Measurements from ENCODE around the gene EHMT1. TPM values are rescaled to one million over a fixed set of nuclear protein-coding genes. Genes with fewer than 3 reads are reported as not detected.

Gene EHMT1
- total RNA-seq, 4 donors from 2014 or later = 71.6 to 78.2 (median 74.2) TPM

DNA sequence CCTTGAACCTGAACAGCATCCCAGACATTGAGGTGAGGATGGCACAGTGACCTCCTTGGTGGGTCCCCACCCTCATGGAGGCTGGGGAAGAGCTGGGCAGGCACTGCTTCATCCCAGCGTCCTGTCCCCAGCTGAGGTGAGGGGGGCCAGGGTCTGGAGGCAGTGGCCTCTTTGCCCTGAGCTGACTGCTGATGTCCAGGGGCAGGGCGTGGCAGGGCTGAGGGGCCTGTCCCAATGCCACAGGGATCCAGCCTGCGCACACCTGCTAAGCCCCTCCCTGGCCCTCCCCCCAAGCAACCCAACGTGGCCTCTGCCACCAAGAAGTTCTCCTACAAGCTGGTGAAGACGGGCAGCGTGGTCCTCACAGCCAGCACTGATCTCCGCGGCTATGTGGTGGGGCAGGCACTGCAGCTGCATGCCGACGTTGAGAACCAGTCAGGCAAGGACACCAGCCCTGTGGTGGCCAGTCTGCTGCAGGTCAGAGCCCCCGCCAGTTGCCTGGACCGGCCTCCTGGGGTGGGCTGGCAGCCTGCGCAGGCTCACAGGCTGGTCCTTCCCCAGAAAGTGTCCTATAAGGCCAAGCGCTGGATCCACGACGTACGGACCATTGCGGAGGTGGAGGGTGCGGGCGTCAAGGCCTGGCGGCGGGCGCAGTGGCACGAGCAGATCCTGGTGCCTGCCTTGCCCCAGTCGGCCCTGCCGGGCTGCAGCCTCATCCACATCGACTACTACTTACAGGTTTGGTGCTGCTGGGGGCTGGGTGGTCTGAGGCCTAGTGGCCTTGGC is 4.9 kb upstream of the EHMT1 start:
- no peak overlapping the region for H3K4me3 ChIP-seq
- peaks cover 30 to 49% (median 40%) of the 10 kb centered on the region in 4 donors for H3K4me1 ChIP-seq
- peaks cover 10 to 39% (median 37%) of the 10 kb centered on the region in 4 donors for H3K36me3 ChIP-seq
- no peaks in the 10 kb centered on the region for H3K9me3 ChIP-seq
- intact Hi-C loops (cut with DNase I) = no loop called here
- H3K27me3 ChIP-seq = no peaks in the 10 kb centered on the region
- no peak for DNase-seq (ENCODE audit: extremely low spot score)
- TF ChIP-seq POLR2A (IDR thresholded peaks at IDR 0.05; ENCODE audit: low read depth) = no peak
- no peak for TF ChIP-seq POLR2AphosphoS5 (IDR thresholded peaks at IDR 0.05)
- TF ChIP-seq EP300 (IDR thresholded peaks at IDR 0.05) = no peak
- no peak overlapping the region for H3K27ac ChIP-seq (replicated peaks in 1 of 4)
- 94% methylated on average over 10 of the region's 27 CpGs for WGBS

DNA sequence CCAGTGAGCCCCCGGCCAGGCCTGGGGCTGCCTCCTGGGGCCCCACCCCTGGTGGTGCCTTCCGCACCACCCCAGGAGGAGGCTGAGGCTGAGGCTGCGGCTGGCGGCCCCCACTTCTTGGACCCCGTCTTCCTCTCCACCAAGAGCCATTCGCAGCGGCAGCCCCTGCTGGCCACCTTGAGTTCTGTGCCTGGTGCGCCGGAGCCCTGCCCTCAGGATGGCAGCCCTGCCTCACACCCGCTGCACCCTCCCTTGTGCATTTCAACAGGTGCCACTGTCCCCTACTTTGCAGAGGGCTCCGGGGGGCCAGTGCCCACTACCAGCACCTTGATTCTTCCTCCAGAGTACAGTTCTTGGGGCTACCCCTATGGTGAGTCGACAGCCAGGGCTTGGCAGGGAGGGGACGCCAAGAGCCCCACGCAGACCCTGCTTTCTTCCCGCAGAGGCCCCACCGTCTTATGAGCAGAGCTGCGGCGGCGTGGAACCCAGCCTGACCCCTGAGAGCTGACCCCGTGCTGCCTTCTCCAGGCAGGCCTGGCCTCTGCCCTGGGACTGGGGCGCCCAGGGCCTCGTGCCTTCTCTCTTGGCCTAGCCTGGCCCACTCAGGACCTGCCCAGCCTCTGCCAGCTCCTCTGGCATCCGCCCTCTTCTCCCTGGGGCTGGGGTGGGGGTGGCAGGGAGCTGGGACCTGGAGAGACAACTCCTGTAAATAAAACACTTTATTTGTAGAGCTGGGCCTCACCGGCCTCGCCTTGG is 4.0 kb upstream of the EHMT1 start:
- no peak for DNase-seq (ENCODE audit: extremely low spot score)
- TF ChIP-seq, protein P1, sequence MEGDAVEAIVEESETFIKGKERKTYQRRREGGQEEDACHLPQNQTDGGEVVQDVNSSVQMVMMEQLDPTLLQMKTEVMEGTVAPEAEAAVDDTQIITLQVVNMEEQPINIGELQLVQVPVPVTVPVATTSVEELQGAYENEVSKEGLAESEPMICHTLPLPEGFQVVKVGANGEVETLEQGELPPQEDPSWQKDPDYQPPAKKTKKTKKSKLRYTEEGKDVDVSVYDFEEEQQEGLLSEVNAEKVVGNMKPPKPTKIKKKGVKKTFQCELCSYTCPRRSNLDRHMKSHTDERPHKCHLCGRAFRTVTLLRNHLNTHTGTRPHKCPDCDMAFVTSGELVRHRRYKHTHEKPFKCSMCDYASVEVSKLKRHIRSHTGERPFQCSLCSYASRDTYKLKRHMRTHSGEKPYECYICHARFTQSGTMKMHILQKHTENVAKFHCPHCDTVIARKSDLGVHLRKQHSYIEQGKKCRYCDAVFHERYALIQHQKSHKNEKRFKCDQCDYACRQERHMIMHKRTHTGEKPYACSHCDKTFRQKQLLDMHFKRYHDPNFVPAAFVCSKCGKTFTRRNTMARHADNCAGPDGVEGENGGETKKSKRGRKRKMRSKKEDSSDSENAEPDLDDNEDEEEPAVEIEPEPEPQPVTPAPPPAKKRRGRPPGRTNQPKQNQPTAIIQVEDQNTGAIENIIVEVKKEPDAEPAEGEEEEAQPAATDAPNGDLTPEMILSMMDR (IDR thresholded peaks at IDR 0.05) = no peak
- no peak for TF ChIP-seq POLR2A (IDR thresholded peaks at IDR 0.05; ENCODE audit: low read depth)
- TF ChIP-seq EP300 (IDR thresholded peaks at IDR 0.05) = no peak
- TF ChIP-seq POLR2AphosphoS5 (IDR thresholded peaks at IDR 0.05) = no peak
- 98% methylated on average over 9 of the region's 25 CpGs for WGBS
- intact Hi-C loops (cut with DNase I) = no loop called here
- peaks cover 10 to 39% (median 36%) of the 10 kb centered on the region in 4 donors for H3K36me3 ChIP-seq
- peaks cover 32 to 49% (median 43%) of the 10 kb centered on the region in 4 donors for H3K4me1 ChIP-seq
- H3K9me3 ChIP-seq = no peaks in the 10 kb centered on the region
- H3K4me3 ChIP-seq = no peak overlapping the region
- H3K27me3 ChIP-seq = no peaks in the 10 kb centered on the region
- no peak overlapping the region for H3K27ac ChIP-seq (replicated peaks in 1 of 4)

DNA sequence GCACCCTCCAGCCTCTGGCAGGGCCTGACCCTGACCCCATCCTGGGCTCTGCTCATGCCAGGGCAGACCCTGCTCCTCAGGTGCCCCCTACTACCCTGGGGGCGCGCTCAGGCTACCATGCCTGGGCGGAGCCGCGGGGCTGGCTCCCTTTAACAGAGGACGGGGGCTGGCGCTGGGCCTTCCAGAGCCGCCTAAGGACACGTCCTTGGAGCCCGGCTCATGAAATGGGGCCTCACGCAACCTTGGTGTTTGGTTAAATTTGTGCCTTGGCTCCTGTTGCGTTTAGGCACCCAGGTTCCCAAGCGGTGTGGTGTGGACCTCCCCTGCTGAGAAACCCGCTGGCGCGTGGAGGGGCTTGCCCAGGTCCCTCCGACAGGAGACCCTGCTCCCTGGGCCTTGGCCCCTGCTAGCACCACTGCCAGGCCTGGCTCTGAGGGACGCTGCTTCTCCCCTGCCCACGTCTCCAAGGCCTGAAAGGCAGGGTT is 3.4 kb upstream of the EHMT1 start:
- no peaks in the 10 kb centered on the region for H3K27me3 ChIP-seq
- no peaks in the 10 kb centered on the region for H3K9me3 ChIP-seq
- H3K4me3 ChIP-seq = no peak overlapping the region
- WGBS = 93% methylated on average over 3 of the region's 19 CpGs
- DNase-seq (ENCODE audit: extremely low spot score) = no peak
- no peak overlapping the region for H3K27ac ChIP-seq (replicated peaks in 1 of 4)
- H3K36me3 ChIP-seq = peaks cover 10 to 39% (median 36%) of the 10 kb centered on the region in 4 donors
- TF ChIP-seq, protein P1 (IDR thresholded peaks at IDR 0.05) = no peak
- TF ChIP-seq POLR2A (IDR thresholded peaks at IDR 0.05; ENCODE audit: low read depth) (no peak), POLR2AphosphoS5 (IDR thresholded peaks at IDR 0.05) (no peak)
- peaks cover 38 to 55% (median 49%) of the 10 kb centered on the region in 4 donors for H3K4me1 ChIP-seq
- intact Hi-C loops (cut with DNase I) = no loop called here

DNA sequence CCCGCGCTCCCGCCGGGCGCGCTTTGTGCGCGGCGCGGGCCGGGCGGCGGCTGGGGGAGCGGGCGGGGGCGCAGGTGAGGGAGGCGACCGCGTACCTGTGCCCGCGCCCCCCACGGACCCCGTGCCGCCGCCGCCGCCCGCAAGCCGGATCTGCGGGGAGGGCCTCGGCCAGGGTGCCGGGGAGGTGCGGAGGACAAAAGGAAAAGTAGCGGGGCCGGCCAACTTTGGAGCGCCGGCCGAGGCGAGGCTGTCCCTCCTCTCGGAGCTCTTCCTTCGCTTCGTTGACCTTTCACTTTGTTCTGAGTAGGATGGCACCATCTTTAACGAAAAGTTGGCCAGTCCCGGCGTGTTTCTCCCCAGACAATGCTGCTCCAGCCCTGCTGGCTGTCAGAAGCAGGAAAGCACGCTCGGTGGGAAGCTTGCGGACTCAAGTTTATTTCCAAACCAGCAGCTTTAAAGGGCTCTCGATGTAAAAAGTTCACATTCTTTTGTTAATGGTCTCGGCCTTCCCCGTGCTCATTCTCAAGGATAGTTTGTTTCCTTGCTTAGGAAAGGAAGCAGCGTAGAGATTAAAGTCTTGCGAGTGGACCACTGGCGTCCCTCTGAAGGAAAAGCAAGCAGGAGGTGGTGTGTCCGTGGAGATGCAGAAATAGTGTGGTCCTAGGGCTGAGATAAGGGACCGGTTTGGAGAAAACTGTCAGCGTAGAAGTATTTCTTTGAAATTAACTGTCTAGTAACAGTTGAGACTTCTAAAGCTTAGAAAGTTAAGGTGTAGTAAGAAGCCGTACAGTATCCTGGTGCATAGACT is 639 bp downstream of the EHMT1 start:
- H3K4me1 ChIP-seq = peaks cover 38 to 61% (median 53%) of the 10 kb centered on the region in 4 donors
- WGBS = under 1% methylated on average over 27 of the region's 58 CpGs
- H3K27ac ChIP-seq (replicated peaks in 1 of 4) = peak overlapping the region; percentile 82 to 89 (median 86)
- intact Hi-C loops (cut with DNase I) = no loop called here
- DNase-seq (ENCODE audit: extremely low spot score) = no peak
- peaks cover 3 to 30% (median 26%) of the 10 kb centered on the region in 4 donors for H3K36me3 ChIP-seq
- TF ChIP-seq POLR2AphosphoS5 (IDR thresholded peaks at IDR 0.05) (peak in 1 of 2 donors; percentile 5), POLR2A (IDR thresholded peaks at IDR 0.05; ENCODE audit: low read depth) (no peak), EP300 (IDR thresholded peaks at IDR 0.05) (no peak)
- TF ChIP-seq, protein P1 (IDR thresholded peaks at IDR 0.05) = no peak
- H3K27me3 ChIP-seq = no peaks in the 10 kb centered on the region
- H3K9me3 ChIP-seq = no peaks in the 10 kb centered on the region
- H3K4me3 ChIP-seq = peak overlapping the region; percentile 65 to 99 (median 84)

Measured in esophagus muscularis mucosa (tissue), 4 donors.